HG02852 (cell line): ENCODE results near the gene FAM135A.
A peak's percentile ranks its signal among the peaks of the same experiment; 100 is the strongest.
"Not testable (repeated sequence)": the region's sequence is repeated elsewhere in the genome, so short reads cannot be mapped to it uniquely, and the experiment has no call there.

Experiments used
- ATAC-seq: cut with Tn5 transposase; IDR thresholded peaks from one replicate; pipeline ENCODE4 v1.9.1; 2021; ENCODE audit warnings: mild to moderate bottlenecking, moderate library complexity; ENCODE audit not compliant: unreplicated experiment

Gene FAM135A

GRCh38 chr6:70396163-70396562 lies 17.1 kb upstream of the FAM135A start:
- no peak for ATAC-seq

DNA sequence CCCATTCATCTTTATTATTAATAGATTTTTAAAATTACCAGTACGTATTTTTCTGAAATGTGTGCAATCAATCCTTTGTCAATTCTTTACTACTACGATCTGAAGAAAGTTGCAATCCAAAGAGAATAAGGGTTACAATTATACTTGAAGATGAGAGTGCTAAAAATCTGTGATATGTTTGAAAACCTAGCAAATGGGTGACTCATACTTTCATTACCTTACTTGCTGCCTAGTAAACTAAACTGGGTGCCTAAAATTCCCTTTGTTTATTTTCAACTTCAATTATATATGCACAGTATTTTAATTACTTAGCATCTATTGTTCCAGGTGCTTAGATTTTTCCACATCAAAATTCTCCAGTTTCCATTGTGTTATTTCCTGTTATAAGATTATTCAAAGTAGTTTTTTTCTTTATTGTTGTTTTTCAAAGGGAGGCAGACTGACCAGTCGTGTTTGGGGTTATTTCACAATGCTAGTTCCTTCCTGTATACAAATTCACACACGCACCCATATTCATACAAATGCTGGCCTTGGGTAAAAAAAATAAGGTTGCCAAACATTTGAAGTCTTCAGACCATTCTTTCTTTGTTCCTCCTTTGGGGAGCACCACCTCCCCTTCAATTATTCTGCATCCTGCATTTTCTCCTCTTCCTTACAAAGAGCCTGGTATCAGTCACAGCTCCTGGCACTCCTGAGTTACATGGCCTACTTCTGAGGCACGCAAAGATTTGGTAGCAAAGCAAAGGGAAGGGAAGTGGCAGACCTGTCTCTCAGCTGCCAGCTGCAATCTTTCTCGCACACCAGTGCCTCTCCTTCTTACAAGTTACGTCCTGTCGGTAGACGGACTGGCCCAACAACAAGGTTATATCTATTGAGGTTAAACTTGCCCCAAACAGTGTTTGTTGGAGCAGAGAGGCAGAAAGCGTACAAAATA lies 16.2 kb upstream of the FAM135A start:
- ATAC-seq = no peak

- ATAC-seq = no peak
These were observed 14.3 kb upstream of the FAM135A start for GRCh38 chr6:70398783-70399728.

DNA sequence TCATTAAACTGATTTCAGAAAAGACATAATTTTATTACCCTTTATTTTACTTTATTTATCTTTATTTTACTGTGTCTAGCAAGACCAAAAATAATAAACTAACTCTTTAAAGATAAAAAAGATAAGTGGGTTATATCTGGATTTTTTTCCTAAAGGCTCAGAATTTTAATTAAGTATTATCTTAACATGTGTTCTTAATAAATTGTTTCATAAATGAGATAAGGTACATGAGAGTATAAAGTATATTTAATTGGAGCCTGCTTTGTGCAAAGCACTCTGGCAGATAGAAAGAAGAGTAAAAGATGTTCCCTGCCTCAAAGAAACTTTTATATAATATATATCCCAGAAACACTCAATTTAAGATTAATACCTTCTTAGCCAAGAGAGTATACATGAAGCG lies 8.7 kb upstream of the FAM135A start:
- ATAC-seq = no peak

GRCh38 chr6:70409216-70409615 lies 4.1 kb upstream of the FAM135A start:
- ATAC-seq = no peak

DNA sequence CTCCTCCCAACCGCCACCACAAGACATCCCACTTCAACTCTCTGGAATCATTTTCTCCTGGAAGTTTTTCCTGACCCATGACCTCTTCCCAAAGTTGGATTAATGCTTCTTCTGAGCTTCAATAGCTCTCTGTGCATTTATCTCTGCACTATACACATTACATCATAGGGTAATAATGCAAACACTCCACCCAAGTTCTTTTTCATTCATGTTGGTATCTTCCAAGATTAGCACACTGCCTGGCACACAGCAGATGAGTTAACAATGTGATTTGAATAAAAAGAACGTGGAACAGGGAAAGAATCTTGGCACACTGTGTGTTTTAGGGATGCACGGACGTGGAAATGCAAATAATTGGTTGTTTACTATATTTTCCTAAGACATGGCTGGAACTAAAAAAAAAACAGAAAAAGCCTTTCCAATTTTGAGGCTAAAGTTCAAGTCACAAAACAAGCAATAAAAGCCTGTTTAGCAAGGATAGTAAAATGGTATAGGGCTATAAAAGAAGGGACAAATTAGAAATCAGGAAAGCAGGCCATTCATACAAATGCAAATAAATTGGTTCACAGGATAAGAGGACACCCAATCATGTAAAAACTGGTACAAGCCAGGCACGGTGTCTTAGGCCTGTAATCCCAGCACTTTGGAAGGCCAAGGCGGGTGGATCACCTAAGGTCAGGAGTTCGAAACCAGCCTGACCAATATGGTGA lies 1.6 kb upstream of the FAM135A start:
- no peak for ATAC-seq

GRCh38 chr6:70412252-70413113 lies 825 bp upstream of the FAM135A start:
- peak; percentile 26 for ATAC-seq

DNA sequence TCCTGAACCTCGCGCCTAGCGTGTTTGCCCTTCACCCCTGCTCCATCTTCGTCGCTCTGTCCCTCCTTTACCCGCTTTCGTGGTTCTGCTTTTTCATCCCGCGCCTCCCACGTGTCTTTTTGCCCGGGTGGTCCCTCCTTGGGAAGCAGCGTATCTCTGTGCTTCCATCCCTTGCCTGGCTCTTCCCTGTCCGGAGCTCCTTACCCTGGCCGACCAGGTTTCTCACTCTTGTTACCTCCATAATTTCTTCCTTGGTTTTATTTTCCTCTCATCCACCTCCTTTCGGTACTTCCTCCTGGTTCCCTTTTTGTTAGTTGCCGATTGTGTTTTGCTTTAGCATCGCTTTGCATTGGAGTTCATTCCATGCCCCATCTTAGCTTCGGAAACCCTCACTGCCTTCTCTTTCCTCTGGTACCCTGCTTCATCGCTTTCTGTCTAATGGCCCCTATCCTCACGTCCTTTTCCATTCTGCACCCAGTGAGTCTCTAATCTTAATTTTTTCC lies 735 bp downstream of the FAM135A start:
- no peak for ATAC-seq

GRCh38 chr6:70414813-70415212 lies 1.5 kb downstream of the FAM135A start:
- ATAC-seq = no peak

DNA sequence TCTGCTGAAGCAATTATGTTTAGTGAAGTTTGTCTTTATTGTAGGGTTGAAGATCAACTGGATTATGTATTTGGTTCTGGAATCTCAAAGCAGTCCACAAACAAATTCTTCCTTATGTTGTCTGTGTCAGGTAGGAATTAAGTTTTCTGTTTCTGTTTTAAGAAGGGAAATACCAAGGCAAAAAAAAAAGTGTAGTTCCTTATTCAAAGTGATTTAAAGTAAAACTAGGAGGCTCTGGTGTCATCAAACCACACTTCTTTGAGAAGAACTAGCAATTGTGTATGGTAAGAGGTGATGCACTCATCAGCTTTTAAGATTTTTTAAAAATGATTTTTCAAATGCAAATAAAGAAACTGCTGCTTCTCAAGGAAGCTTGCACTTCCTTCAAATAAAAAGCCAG lies 1.9 kb downstream of the FAM135A start:
- ATAC-seq = no peak

DNA sequence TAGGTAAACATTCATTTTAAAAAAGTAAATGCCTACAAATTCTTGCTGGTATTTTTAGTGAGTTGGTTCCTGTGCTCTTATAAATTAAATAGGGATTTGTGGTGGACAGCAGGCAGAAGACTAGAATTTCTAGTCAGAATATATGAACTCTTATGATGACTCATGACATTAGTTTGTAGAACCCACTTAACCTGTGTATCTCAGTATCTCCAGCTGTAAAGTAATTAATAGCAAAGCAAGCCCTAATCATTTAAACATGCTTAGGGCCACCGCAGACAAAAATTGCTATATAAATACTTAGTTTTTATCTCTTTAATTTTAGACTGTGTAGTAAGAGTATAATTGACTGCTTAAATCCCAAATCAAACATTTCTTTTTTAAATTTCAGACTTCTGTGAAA lies 2.4 kb downstream of the FAM135A start:
- no peak for ATAC-seq

- no peak for ATAC-seq
These were observed 8.2 kb downstream of the FAM135A start for GRCh38 chr6:70421509-70421908.

- ATAC-seq = no peak
These were observed 10.2 kb downstream of the FAM135A start for GRCh38 chr6:70423189-70424134.

- ATAC-seq = no peak
These were observed 11.0 kb downstream of the FAM135A start for GRCh38 chr6:70424291-70424690.

GRCh38 chr6:70436320-70436719 lies 23.0 kb downstream of the FAM135A start:
- no peak for ATAC-seq

DNA sequence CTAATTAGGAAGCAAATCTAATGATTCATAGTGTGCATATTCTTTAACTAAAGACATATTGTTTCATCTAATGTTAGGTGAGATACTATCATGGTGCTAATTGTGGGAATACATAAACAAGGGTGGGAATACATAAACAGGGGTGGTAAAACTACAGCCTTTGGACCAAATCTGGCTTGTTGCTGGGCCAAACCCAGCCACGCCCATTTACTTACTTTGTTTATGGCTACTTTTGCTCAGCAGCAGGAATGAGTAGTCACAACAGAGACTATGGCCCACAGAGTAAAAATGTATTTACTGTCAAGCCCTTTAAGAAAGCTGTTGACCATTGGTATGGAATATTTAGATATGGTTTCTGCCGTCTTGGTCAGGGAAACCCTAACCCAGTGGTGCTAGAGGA lies 31.7 kb downstream of the FAM135A start:
- no peak for ATAC-seq

DNA sequence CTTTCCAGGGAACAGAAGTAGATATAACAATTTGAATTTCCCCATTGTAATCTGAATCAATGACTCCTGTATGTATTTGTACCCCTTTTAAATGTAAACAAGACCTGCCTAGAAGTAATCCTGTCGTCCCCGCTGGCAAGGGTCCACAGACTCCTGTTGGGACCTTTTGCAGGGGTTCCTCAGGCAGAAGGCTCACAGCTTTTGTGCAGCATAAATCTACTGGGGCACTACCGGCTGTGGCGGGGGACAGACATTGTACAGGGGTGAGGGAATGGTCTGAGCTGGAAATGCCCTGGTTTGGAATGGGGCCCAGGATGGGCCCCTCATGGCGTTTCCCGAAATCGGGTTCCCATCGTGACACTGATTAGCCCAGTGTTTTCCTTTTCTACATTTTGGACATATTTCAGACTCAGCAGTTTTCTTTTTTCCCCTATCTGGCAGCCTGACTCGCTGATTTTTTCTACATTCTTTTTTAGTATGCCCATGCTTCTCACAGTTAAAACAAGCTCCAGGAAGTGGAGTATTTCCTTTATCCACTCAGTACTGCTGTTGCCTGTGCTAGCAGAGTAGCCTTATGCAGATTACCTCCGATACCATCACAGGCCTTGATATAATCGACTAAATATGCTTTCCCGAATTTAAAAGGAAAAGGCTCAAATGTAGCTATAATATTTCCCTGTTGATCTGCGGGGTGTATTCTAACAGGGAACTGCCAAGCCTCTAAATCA lies 34.2 kb downstream of the FAM135A start:
- ATAC-seq = not testable (repeated sequence)

DNA sequence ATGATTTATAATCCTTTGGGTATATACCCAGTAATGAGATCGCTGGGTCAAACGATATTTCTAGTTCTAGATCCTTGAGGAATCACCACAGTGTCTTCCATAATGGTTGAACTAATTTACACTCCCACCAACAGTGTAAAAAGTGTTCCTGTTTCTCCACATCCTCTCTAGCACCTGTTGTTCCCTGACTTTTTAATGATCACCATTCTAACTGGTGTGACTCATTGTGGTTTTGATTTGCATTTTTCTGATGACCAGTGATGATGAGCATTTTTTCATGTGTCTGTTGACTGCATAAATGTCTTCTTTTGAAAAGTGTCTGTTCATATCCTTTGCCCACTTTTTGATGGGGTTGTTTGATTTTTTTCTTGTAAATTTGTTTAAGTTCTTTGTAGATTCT lies 40.6 kb downstream of the FAM135A start:
- ATAC-seq = not testable (repeated sequence)
